ENCODE data around the gene TLK1. TPM values are rescaled to one million over a fixed set of nuclear protein-coding genes. Genes with fewer than 3 reads are reported as not detected.

TLK1 gene
- total and polyA plus RNA-seq, 10 of the 15 experiments (the other 5 are each of a cell fraction or from before 2014, with no cell fraction given): 25.1 to 126 (median 57.3) TPM

- no peak for TF ChIP-seq BCLAF1 (IDR thresholded peaks at IDR 0.05)
- TF ChIP-seq NR2C2 (IDR thresholded peaks at IDR 0.05; ENCODE audit: borderline replicate concordance, control insufficient read depth, insufficient read length, low read depth): no peak
- no peak for TF ChIP-seq HCFC1 (IDR thresholded peaks at IDR 0.05; ENCODE audit: low read length)
- no peak for TF ChIP-seq JUND (IDR thresholded peaks at IDR 0.05; ENCODE audit: low read depth, low read length)
- no peak for TF ChIP-seq DPF2 (IDR thresholded peaks at IDR 0.05)
- TF ChIP-seq STAT3 (IDR thresholded peaks at IDR 0.05; ENCODE audit: low read depth, low read length): no peak
- no peak for TF ChIP-seq TCF7 (IDR thresholded peaks at IDR 0.05; ENCODE audit: borderline replicate concordance)
- TF ChIP-seq EED (IDR thresholded peaks at IDR 0.05; ENCODE audit: low read depth): no peak
- TF ChIP-seq GATAD2B (conservative IDR thresholded peaks at IDR 0.05; ENCODE audit: low read depth): no peak
- no peak for TF ChIP-seq TCF12 (IDR thresholded peaks at IDR 0.05; ENCODE audit: low read depth, low read length)
- TF ChIP-seq EP300 (IDR thresholded peaks at IDR 0.05; ENCODE audit: borderline replicate concordance in 1 of 2, control insufficient read depth in 1 of 2, low read depth in 2 of 2, low read length in 2 of 2): no peak
Observed at GRCh38 chr2:171146071-171146470, 14.6 kb downstream of the TLK1 start (continued).
